NCI-H510A treated with DMSO at 0.1 percent for 48 hours (cell line): Measurements from ENCODE around the gene ARHGAP42.
"Not testable (repeated sequence)": the region's sequence is repeated elsewhere in the genome, so short reads cannot be mapped to it uniquely, and the experiment has no call there.

Experiments
- DNase-seq: peaks from one replicate; lab custom pipeline; 2025; lab: John Stamatoyannopoulos, UW

ARHGAP42 gene

GRCh38 chr11:100726680-100727079, 39.6 kb downstream of the ARHGAP42 start:
- DNase-seq = no peak

- DNase-seq = no peak
Observed at GRCh38 chr11:100727410-100727809, 40.3 kb downstream of the ARHGAP42 start.

DNA sequence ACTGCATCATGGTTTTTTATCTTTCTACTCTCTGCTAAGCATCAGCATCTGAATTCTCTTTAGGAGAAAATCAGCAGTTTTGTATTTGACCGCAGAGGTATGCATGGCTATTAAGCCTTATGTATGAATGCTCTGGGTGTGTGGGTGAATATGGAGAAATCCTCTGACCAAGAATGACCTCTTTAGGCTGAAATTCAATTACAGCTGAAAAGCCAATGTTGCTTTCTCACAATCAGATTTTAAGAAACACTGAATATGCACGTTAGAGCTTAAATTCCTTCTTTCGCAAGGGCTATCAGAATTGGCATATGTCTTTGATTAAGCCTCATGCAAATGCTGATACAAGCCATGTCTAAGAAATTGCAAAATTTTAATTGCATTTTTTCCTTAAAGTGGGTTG, 43.2 kb downstream of the ARHGAP42 start:
- no peak for DNase-seq

- no peak for DNase-seq
Observed at GRCh38 chr11:100731471-100731870, 44.4 kb downstream of the ARHGAP42 start.

- no peak for DNase-seq
Observed at GRCh38 chr11:100732949-100733348, 45.9 kb downstream of the ARHGAP42 start.

- no peak for DNase-seq
Observed at GRCh38 chr11:100734743-100735527, 47.8 kb downstream of the ARHGAP42 start.

DNA sequence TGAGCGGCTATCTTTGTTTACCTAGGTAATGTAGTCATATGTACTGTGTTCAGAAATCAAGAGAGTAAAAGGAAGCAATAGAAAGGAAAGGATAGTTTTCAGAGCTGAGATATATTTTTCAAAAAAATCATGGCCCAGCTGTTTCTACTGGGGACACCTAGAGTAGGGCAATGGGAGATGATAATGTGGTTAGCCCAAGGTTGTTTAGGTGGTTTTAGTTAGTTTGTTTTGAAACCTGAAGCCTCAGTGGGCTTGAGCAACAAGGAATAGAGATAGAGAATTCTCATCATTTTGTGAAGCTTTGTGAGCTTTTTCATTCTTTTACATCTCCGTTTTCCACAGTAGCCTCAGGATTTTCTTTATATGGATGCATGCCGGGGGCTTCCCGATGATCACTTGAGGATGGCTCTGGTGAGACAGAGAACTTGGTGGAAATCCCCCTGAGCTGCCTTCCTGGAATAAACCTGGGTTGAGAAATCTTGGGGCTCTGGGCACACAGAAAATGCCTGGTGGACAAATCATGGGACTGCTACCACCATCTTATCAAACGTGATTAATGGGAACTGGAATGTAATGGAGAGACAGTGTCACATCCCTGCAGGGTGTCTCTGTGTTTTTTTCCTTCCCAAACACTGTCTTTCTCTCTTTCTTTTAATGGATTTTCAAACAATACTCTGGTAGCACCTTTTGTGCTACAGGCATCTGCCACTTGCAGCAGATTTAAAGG, 49.0 kb downstream of the ARHGAP42 start:
- DNase-seq = no peak

DNA sequence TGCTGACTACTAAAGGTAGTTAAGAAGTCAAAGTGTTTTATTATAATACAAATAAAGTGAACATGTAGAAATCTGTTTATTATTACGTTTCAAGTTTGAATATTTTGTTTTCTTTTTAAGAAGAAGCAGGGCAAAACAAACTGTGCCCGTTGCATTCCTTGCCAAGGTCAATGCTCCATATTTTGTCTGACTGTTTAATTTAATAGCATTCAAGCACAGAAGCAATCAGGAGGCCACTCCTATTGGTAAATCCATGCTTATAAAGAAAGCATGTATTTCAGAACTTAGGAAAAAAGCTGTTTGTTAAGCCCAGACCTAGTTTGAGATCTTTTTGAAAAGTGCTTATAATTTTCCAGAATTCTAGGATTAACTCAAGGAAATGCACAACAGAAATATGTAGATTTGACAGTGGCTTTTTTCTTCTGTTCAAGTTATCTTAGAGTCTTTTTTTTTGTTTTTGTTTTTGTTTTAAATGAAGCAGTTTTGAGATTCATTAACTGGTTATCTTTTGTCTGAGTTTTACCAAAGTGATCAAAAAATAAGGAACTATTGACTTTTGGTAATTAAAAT, 51.7 kb downstream of the ARHGAP42 start:
- DNase-seq = no peak

DNA sequence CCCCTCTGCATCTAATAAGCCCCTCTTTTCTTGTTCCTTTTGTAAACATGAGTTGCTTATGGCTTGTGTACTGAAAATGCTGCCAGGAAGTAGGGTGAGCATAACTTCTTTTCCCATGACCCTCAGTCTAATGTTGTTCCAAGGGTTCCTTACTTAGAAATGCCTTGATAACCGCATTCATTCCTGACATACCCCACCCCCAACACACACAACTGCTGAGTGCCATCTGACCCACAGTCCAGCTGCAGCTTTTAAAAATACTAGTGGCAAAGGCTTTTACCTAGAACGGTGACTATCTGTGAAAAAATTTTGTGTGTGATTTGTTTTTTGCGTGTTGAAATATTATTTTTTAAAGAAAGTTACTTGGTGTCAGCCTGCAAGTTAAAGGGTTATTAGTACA, 52.6 kb downstream of the ARHGAP42 start:
- no peak for DNase-seq

DNA sequence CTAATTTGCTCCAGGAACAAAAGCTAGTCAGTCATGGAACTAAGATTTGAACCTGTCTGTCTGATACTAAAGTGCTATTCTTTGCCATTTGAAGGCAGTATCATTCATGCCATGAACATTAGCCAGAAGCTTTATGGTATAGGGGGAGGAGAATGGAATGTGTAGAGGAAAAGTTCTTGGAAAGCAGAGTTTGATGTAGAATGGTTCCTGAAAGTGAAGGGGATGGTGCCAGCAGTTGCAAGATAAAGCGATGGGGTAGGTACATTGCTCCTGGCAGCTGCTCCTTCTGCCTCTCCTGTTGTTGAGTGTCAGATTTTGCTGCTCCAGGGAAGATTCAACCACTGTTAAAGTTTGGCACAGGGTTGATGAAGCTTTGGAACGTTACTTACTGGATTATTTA, 53.4 kb downstream of the ARHGAP42 start:
- DNase-seq = no peak

DNA sequence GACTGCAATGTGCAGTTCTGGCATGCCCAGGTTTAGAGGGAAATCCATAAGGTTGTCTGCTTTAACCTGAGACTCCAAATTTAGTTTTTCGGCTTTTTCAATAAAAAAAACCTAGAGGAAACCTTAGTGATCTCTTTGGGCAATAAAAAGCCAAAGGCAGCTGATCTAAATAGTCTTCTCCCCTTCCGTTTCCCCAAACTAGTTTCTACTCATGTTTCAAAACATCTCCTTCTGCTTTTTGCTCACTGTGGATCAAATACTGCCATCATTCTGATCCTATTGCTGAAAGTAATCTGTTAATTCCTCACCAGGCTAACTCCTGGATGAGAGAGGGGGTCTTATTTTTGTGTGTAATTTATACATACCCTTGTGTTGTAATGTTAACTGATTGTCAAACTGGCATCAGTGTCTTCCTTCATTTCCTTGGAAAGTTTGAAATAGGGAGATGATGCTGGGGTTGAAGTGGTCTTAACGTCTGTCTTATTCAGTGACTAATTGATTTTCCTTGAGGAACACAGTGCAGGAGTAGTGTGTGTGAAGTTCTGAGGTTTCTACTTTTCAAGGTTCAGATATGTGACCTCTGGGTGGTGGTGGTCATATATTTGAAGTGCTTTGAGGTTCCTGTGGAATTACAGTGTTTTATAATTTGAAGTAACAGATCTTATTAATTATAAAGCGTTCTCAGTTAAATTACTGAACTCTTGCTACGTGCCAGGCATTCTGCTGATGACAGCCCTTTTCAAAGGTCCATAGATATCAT, 55.0 kb downstream of the ARHGAP42 start:
- no peak for DNase-seq

GRCh38 chr11:100746448-100746847, 59.4 kb downstream of the ARHGAP42 start:
- DNase-seq = no peak

DNA sequence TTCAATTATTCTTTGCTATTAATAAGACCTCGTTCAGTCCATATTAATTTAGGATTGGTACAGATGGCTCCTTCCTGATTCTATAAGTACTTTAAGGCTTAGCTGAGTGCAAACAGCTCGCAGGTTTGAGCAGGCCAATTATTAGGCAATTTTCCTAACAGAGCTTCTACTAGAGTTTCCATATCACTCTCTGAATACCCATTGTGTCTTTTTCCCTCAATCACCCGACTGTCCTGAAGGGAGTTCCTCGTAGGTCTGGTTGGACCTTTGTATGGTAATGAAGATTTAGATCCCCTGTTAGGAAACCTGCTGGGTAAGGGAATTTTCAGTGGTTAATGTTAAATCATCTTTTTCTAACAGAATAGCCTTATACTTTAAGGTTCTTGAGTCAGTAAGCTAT, 61.1 kb downstream of the ARHGAP42 start:
- no peak for DNase-seq

DNA sequence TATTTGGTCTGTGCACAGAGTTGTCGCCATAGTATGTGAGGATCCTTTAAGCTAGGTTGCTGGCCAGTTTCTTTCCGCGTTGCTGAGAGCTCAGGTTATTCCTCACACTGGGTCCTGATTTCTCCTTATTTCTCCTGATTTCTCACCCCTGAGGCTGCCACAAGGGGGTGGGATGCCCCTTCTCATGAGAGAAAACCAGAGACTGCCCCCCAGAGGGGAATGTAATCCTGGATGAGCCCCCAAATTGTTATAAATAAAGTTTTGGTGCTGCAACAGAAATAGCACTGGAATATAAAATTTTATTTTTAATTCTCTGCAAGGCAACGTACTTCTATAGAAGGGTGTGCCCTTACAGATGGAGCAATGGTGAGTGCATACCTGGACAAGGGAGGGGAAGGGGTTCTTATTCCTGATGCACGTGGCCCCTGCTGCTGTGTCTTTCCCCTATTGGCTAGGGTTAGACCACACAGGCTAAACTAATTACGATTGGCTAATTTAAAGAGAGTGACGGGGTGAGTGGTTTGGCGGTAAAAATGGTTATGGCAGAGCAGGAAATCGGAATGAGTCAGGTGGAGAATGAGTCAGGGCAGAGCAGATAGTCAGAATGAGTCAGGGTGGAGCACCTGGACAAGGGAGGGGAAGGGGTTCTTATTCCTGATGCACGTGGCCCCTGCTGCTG, 62.9 kb downstream of the ARHGAP42 start:
- DNase-seq = not testable (repeated sequence)

DNA sequence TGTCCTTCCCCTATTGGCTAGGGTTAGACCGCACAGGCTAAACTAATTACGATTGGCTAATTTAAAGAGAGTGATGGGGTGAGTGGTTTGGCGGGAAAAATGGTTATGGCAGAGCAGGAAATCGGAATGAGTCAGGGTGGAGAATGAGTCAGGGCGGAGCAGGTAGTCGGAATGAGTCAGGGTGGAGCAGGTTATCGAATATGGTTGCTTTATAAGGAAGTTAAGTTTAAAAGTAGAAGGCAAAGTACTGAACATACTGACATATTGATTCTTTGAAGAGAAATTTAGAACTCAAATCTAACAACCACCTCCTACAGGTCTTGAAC, 63.4 kb downstream of the ARHGAP42 start:
- DNase-seq = not testable (repeated sequence)

DNA sequence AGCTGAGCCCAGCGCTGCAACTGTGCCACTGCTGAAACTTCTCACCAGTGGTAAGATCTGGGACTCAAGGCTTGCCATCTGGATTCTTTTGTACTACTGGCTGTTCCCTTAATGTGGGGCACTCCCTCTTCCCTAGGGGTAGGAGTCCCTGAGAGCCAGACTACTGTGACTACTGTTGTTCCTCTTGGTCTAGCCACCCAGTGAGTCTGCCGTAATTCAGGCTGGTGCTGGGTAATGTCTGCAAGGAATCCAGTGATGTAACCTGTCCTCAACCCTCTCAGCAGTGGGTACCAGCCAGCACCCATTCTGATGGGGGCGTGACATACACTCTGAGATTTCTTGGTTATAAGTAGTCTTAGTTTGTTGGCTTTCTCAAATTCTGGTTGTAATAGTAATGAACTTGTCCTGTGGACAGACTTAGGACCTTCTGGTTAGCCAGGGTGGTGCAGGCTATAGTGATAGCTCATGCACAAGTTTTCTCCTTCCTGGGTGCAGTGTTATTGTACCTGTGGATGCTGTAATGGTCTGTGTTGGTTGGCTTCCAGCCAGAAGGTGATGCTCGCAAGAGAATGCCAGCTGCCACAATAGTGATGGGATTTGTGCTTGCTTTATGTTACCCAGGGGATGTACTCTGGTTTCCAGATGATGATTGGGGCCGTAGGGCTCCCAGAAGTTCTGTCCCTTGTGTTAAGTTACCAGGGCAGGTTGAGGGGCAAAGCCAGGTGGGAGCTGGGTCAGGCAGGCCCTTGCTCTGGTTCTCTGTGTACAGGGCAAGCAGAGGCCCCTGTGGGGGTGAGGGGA, 65.5 kb downstream of the ARHGAP42 start:
- no peak for DNase-seq

DNA sequence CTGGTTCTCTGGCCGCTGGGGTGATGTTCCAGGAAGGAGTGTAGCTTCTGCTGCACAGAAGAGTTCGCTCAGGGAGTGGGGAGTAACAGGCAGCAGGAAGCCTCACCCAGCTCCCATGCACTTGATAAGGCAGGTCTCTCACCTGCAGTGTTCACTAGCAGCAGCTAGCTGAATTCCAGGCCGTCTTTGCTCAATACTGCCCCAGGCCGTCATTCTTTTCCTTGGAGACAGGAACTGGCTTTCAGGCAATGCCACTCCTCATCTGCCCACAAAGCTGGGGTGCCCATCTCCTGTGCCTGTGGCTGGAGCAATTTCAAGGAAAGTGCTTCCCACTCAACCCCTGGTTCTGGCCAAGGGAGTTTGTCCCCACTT, 66.1 kb downstream of the ARHGAP42 start:
- no peak for DNase-seq

- DNase-seq = no peak
Observed at GRCh38 chr11:100753571-100753970, 66.5 kb downstream of the ARHGAP42 start.

DNA sequence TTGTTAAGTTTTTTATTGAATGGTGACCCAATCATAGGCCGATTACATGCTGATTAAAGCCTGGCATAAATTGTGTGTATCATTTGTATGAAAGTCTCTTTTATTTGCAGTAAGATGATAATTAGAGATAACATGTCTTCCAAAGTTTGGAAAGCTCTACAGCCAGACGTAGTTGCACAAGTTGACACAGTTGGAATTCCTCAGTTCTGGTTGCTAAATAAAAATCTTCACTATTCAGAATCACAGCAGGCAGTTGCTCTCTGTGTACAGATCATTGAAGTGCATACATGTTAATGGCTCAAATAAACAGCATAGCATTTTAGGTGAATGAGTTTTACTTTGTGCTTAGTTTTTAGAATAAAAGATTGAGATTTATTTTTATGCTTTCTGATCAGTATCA, 69.5 kb downstream of the ARHGAP42 start:
- no peak for DNase-seq

GRCh38 chr11:100757646-100758045, 70.6 kb downstream of the ARHGAP42 start:
- DNase-seq = no peak

DNA sequence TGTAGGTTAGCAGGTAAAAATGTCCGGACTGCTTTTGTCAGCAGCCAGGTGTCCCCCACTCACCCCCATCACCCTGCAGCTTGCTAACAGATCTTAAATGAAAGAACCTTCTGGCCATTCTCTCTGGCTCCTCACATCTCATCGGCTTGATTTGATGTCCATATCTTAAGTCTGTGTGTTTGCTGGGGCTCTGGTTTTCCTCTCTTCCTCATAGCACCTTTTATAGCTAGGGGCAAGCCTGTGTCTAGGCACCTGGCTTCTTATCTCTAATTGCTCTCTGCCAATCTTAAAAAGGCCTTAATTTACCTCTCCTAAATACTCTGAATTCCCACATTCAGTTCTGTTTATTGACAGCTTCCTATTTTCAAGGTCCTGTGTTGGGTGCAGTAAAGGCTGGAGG, 72.0 kb downstream of the ARHGAP42 start:
- no peak for DNase-seq
